Colonic mucosa (tissue), 4 donors: ENCODE data around the gene SCUBE2. TPM values are rescaled to one million over a fixed set of nuclear protein-coding genes. Genes with fewer than 3 reads are reported as not detected.

ENCODE experiments used
- DNase-seq: peaks from one replicate; pipeline ENCODE4 v3.0.0-alpha.2; 2020
- H3K27ac ChIP-seq: fragments of 200-600 bp; one replicate; pipeline ENCODE4 v1.8.0; 2021
- H3K27me3 ChIP-seq: fragments of 200-600 bp; one replicate; pipeline ENCODE4 v1.8.0; 2021
- H3K36me3 ChIP-seq: fragments of 200-600 bp; one replicate; pipeline ENCODE4 v1.8.0; 2021
- H3K4me1 ChIP-seq: fragments of 200-600 bp; one replicate; pipeline ENCODE4 v1.8.0; 2021; ENCODE audit warnings: mild to moderate bottlenecking
- H3K4me3 ChIP-seq: fragments of 200-600 bp; one replicate; pipeline ENCODE4 v1.8.0; 2021
- H3K9ac ChIP-seq, 2 donors: one replicate each; pipeline ENCODE4 v1.7.0; 2013; ENCODE audit warnings: control low read depth in 2 of 2, low read depth in 2 of 2, low read length in 2 of 2
- H3K9me3 ChIP-seq: fragments of 200-600 bp; one replicate; pipeline ENCODE4 v1.8.0; 2021
- CTCF ChIP-seq: fragments of 200-600 bp; IDR thresholded peaks from one replicate; pipeline ENCODE4 v1.8.0; 2022; ENCODE audit warnings: antibody characterized with exemption, mild to moderate bottlenecking
- intact Hi-C: fragments of 100-400 bp; cut with DNase I; formaldehyde crosslinking; loops from one replicate; pipeline ENCODE4 v1.14.1; 2022
- total RNA-seq, 2 donors: library from RNA; stranded (reverse); fragmentation: NEBNext Ultra II Directional in 1 of 2; extraction: Animal tissue kit (Norgen Biotek cat#: 25700) in 1 of 2; gene quantifications; one replicate each; pipeline ENCODE4 v1.2.1, GENCODE V29; 2021
- donor health status: healthy.
- donor health status: DM: no; HTN: no; CAD: no.
- donor health status: DM: no; HTN: no; CAD: no.

The SCUBE2 gene
- total RNA-seq, 2 donors from 2014 or later: 2.5 to 7.5 TPM

GRCh38 chr11:9066433-9066925 lies 24.9 kb downstream of the SCUBE2 start:
- intact Hi-C loops: no loop called here
- Histone ChIP-seq H3K4me3 (no peak overlapping the region), H3K36me3 (no peaks in the 10 kb centered on the region), H3K27me3 (no peaks in the 10 kb centered on the region), H3K9ac (no peak overlapping the region), H3K9me3 (no peaks in the 10 kb centered on the region), H3K4me1 (no peaks in the 10 kb centered on the region), H3K27ac (no peak overlapping the region)
- no peak for DNase-seq
- TF ChIP-seq CTCF: no peak

DNA sequence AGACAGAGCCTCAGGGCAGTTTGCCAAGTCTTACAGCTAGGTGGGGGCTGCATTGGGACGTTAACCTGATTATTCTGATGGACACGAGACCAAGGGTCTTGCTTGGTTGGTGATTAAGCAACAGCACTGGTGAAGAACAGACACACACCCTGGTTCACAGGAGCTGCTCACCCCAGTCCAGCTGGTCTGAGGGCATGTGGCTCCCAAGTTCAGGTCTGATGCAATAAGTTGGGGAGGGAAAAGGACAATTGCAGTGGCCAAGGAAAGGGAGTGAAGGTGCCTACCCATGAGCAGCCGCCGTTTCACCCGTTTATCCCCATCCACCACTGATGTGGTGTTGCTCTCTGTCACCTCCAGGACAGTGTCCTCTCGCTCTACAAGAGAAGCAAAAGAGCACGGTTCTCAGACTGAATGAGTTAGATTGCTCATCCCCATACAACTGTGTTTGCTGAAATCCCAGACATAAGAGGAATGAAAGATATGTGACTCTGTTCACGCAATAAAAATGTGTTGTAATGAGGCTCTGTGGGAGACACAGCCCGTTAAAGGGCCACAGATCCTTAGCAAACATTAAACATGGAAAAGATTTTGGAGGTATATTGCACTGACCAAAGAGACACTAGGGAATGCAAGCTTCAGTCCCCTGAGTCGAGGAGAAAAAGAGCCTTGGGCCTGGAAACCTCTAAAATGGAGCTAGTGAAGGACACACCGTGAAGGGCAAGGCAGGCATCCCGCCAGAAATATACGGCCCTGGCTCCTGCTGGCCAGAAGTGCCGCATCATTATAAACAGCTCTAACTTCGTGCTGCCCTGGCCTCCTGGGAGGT lies 25.6 kb downstream of the SCUBE2 start:
- H3K27me3 ChIP-seq: no peaks in the 10 kb centered on the region
- DNase-seq: no peak
- no peak for TF ChIP-seq CTCF
- H3K4me1 ChIP-seq: no peaks in the 10 kb centered on the region
- no peaks in the 10 kb centered on the region for H3K36me3 ChIP-seq
- intact Hi-C loops: no loop called here
- H3K9me3 ChIP-seq: no peaks in the 10 kb centered on the region
- no peak overlapping the region for H3K27ac ChIP-seq
- H3K4me3 ChIP-seq: no peak overlapping the region
- no peak overlapping the region for H3K9ac ChIP-seq

- Histone ChIP-seq H3K36me3 (no peaks in the 10 kb centered on the region), H3K9ac (no peak overlapping the region), H3K4me1 (no peaks in the 10 kb centered on the region), H3K9me3 (no peaks in the 10 kb centered on the region), H3K27ac (no peak overlapping the region), H3K27me3 (no peaks in the 10 kb centered on the region), H3K4me3 (no peak overlapping the region)
- TF ChIP-seq CTCF: no peak
- intact Hi-C loops: no loop called here
- DNase-seq: no peak
These were observed 29.6 kb downstream of the SCUBE2 start for GRCh38 chr11:9061807-9062206.

- Histone ChIP-seq H3K4me3 (no peak overlapping the region), H3K27ac (no peak overlapping the region), H3K36me3 (no peaks in the 10 kb centered on the region), H3K4me1 (no peaks in the 10 kb centered on the region), H3K27me3 (no peaks in the 10 kb centered on the region), H3K9me3 (no peaks in the 10 kb centered on the region), H3K9ac (no peak overlapping the region)
- TF ChIP-seq CTCF: peak; percentile 15
- intact Hi-C loops: no loop called here
- no peak for DNase-seq
These were observed 30.7 kb downstream of the SCUBE2 start for GRCh38 chr11:9060700-9061111.

GRCh38 chr11:9059406-9059805 lies 32.0 kb downstream of the SCUBE2 start:
- H3K27ac ChIP-seq: no peak overlapping the region
- TF ChIP-seq CTCF: no peak
- H3K9me3 ChIP-seq: no peaks in the 10 kb centered on the region
- no peaks in the 10 kb centered on the region for H3K36me3 ChIP-seq
- intact Hi-C loops: no loop called here
- H3K4me3 ChIP-seq: no peak overlapping the region
- no peak overlapping the region for H3K9ac ChIP-seq
- H3K27me3 ChIP-seq: no peaks in the 10 kb centered on the region
- no peak for DNase-seq
- no peaks in the 10 kb centered on the region for H3K4me1 ChIP-seq
